AG04449 (cell line): ENCODE measurements around the gene GAN.

Experiments used
- CTCF ChIA-PET: fragments of 350-600 bp; formaldehyde crosslinking; extraction: SDS; loops from one replicate; lab custom pipeline; 2021; ENCODE audit warnings: antibody characterized with exemption; lab: Yijun Ruan, JAX
- POLR2A ChIA-PET: fragments of 400-600, 350-600 bp; formaldehyde crosslinking; extraction: SDS; loops from one replicate; lab custom pipeline; 2020; ENCODE audit warnings: antibody characterized with exemption, inconsistent platforms; lab: Yijun Ruan, JAX
- DNase-seq: peaks from one replicate; pipeline ENCODE4 v3.0.0-alpha.2; 2010; ENCODE audit warnings: low read depth, low spot score
- H3K4me3 ChIP-seq: 2 replicates; pipeline ENCODE4 v1.5.1; 2011; ENCODE audit warnings: low read depth, mild to moderate bottlenecking, control low read depth, low read length
- CTCF ChIP-seq: IDR thresholded peaks from one replicate; pipeline ENCODE4 v1.5.1; 2011; ENCODE audit warnings: mild to moderate bottlenecking, moderate library complexity, low read length, control low read depth, inconsistent platforms; ENCODE audit not compliant: insufficient read depth; ENCODE audit errors: missing control alignments

Gene GAN

GRCh38 chr16:81427219-81427618 is 112.5 kb downstream of the GAN start:
- CTCF ChIA-PET: interaction anchor here (0.7 to 2.6 kb wide), 5 partner anchors 9 to 23 kb away, joined by 3 to 10 read pairs (median 4); no protein-coding TSS in a partner anchor
- H3K4me3 ChIP-seq: no peak overlapping the region
- no peak for TF ChIP-seq CTCF
- POLR2A ChIA-PET: no interaction called here
- DNase-seq: no peak

GRCh38 chr16:81429045-81429521 is 114.3 kb downstream of the GAN start:
- no peak for DNase-seq

GRCh38 chr16:81431554-81432353 is 117.0 kb downstream of the GAN start:
- H3K4me3 ChIP-seq: no peak overlapping the region
- CTCF ChIA-PET: interaction anchor here (1.2 to 1.7 kb wide), 3 partner anchors 8 to 266 kb away, joined by 3 to 7 read pairs (median 6); no protein-coding TSS in a partner anchor
- POLR2A ChIA-PET: no interaction called here
- peak; percentile 21 for DNase-seq
- no peak for TF ChIP-seq CTCF

More at GRCh38 chr16:81429045-81429521, 114.3 kb downstream of the GAN start:
- ChIA-PET CTCF (interaction anchor here (1.1 to 2.6 kb wide), 7 partner anchors 10 to 269 kb away, joined by 4 to 10 read pairs (median 7); no protein-coding TSS in a partner anchor), POLR2A (no interaction called here)
- peak; percentile 57 for TF ChIP-seq CTCF
- H3K4me3 ChIP-seq: no peak overlapping the region

GRCh38 chr16:81432937-81433557 is 118.3 kb downstream of the GAN start:
- DNase-seq: no peak
- no peak overlapping the region for H3K4me3 ChIP-seq
- ChIA-PET POLR2A (interaction anchor here (0.6 kb wide), 1 partner anchor 27 kb away, joined by 3 read pairs; no protein-coding TSS in a partner anchor), CTCF (interaction anchor here (0.7 kb wide), 1 partner anchor 127 kb away, joined by 3 read pairs; no protein-coding TSS in a partner anchor)
- TF ChIP-seq CTCF: no peak

GRCh38 chr16:81435103-81435502 is 120.3 kb downstream of the GAN start:
- ChIA-PET POLR2A (no interaction called here), CTCF (no interaction called here)
- no peak for DNase-seq
- no peak overlapping the region for H3K4me3 ChIP-seq
- TF ChIP-seq CTCF: no peak

- H3K4me3 ChIP-seq: no peak overlapping the region
- DNase-seq: no peak
- CTCF ChIA-PET: interaction anchor here (1.3 kb wide), 1 partner anchor 8 kb away, joined by 3 read pairs; no protein-coding TSS in a partner anchor
- POLR2A ChIA-PET: no interaction called here
- no peak for TF ChIP-seq CTCF
Observed at GRCh38 chr16:81435567-81435966, 120.8 kb downstream of the GAN start.
